Activated CD4-positive, alpha-beta T cell treated with anti-CD3 and anti-CD28 coated beads for 36 hours (primary cell): Measurements from ENCODE around the gene CNTNAP4. TPM values are rescaled to one million over a fixed set of nuclear protein-coding genes. Genes with fewer than 3 reads are reported as not detected.

ENCODE experiments used
- ATAC-seq: fragments of 200-7000 bp; cut with Tn5 transposase; one replicate; pipeline ENCODE4 v1.10.0; 2021; ENCODE audit warnings: mild to moderate bottlenecking, moderate library complexity
- CTCF ChIA-PET: fragments of 350-600 bp; sonication (Branson Sonifier 250); formaldehyde crosslinking; loops from one replicate; lab custom pipeline; 2021; ENCODE audit warnings: antibody characterized with exemption; lab: Charles Lee
- POLR2A ChIA-PET: fragments of 350-600 bp; sonication (Branson Sonifier 250); formaldehyde crosslinking; loops from one replicate; lab custom pipeline; 2021; ENCODE audit warnings: antibody characterized with exemption, inconsistent platforms; lab: Charles Lee
- DNase-seq: peaks from one replicate; pipeline ENCODE4 v3.0.0-alpha.2; 2020
- H3K27ac Mint-ChIP-seq: one replicate; pipeline ENCODE4 v1.8.0; 2021; ENCODE audit warnings: mixed read lengths
- H3K27me3 Mint-ChIP-seq: one replicate; pipeline ENCODE4 v1.8.0; 2021; ENCODE audit warnings: mixed read lengths
- H3K36me3 Mint-ChIP-seq: one replicate; pipeline ENCODE4 v1.8.0; 2021; ENCODE audit warnings: low read depth, mixed read lengths
- H3K4me1 Mint-ChIP-seq: one replicate; pipeline ENCODE4 v1.8.0; 2021; ENCODE audit warnings: mixed read lengths
- H3K4me3 Mint-ChIP-seq: one replicate; pipeline ENCODE4 v1.8.0; 2021; ENCODE audit warnings: mild to moderate bottlenecking, moderate library complexity, mixed read lengths
- H3K9me3 Mint-ChIP-seq: one replicate; pipeline ENCODE4 v1.8.0; 2021; ENCODE audit warnings: low read depth, mixed read lengths
- intact Hi-C, 2 experiments: fragments of 100-400 bp; cut with DNase I in 1 of 2; cut with micrococcal nuclease in 1 of 2; formaldehyde crosslinking; loops; one replicate each; pipeline versions ENCODE4 v1.14.2 to v1.15.1; 2022 to 2024; cut with DNase I, micrococcal nuclease
- total RNA-seq, 2 experiments: library from RNA; stranded (reverse); gene quantifications; one replicate each; pipeline ENCODE4 v1.2.3, GENCODE V29; 2021

The CNTNAP4 gene
- total RNA-seq, 2 experiments from 2014 or later, result not detected

DNA sequence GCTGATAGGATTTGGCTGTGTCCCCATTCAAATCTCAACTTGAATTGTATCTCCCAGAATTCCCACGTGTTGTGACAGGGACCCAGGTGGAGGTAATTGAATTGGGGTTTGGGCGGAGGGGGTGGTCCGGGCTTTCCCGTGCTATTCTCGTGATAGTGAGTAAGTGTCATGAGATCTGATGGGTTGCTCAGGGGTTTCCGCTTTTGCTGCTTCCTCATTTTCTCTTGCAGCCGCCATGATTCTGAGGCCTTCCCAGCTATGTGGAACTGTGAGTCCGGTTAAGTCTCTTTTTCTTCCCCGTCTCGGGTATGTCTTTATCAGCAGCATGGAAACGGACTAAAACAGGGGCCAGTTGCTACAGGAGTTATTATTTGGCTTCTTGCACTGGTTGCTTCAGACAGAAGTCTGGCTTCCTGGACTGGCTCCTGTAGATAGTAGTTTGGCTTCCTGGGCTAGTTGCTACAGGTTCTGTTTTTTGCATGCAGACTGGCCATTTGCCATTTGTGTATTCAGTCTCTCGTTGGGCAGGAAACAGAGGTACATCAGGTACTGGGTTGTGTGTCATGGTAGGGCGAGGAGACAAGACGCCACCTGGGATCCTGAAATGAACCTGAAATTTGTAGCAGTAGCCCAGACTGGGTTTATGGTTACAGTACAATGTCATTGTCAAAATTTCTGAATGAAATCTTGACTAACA lies 32.6 kb downstream of the CNTNAP4 start:
- DNase-seq (no peak), ATAC-seq (no peak)
- Mint-ChIP-seq H3K27ac (no peak overlapping the region), H3K9me3 (peaks cover 3% of the 10 kb centered on the region), H3K4me3 (no peak overlapping the region), H3K27me3 (no peaks in the 10 kb centered on the region), H3K36me3 (no peaks in the 10 kb centered on the region), H3K4me1 (no peaks in the 10 kb centered on the region)
- CTCF ChIA-PET, result no interaction called here
- POLR2A ChIA-PET, result no interaction called here
- intact Hi-C loops, result no loop called here

DNA sequence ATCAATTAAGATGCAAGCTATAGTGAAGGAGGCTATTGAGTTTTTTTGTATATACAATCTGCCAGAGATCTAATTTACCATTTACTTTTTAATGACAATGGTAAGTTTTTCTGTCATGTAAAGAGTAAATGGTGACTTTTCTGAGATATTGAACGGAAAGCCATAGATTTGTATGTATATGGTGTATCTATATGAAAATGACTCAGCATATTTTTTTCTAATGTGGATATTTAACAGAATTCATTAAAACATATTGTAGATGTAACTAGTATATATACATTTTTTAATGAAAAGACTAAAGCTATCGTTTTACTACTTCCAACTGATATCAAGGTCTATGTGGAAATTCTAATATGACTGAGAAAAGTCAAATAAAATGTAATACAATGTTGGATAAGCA lies 34.1 kb downstream of the CNTNAP4 start:
- H3K4me3 Mint-ChIP-seq, result no peak overlapping the region
- H3K27ac Mint-ChIP-seq, result no peak overlapping the region
- ATAC-seq (no peak), DNase-seq (no peak)
- H3K4me1 Mint-ChIP-seq, result no peaks in the 10 kb centered on the region
- H3K9me3 Mint-ChIP-seq, result peaks cover 4% of the 10 kb centered on the region
- H3K27me3 Mint-ChIP-seq, result no peaks in the 10 kb centered on the region
- no peaks in the 10 kb centered on the region for H3K36me3 Mint-ChIP-seq
- ChIA-PET POLR2A (no interaction called here), CTCF (no interaction called here)
- intact Hi-C loops, result no loop called here

DNA sequence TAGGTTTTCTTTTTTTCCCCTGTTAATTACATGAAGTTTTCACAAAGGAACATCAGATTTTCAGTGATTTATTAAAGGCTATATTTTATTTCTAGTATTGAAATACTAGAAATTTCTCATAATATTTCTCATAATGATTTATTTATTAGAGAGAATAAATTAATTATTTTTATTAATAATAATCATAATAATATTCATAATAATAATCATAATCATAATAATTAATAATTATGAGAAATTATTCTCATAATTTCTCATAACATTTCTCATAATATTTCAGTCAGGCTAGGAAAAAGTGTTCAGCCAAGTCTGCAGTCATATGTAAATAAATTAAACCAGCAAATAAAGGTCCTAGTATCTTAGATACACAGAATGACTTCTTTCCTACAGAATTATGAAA lies 41.4 kb downstream of the CNTNAP4 start:
- Mint-ChIP-seq H3K27ac (no peak overlapping the region), H3K4me3 (no peak overlapping the region), H3K27me3 (no peaks in the 10 kb centered on the region), H3K9me3 (peaks cover 2% of the 10 kb centered on the region), H3K4me1 (no peaks in the 10 kb centered on the region), H3K36me3 (no peaks in the 10 kb centered on the region)
- intact Hi-C loops, result no loop called here
- ATAC-seq, result no peak
- no peak for DNase-seq
- POLR2A ChIA-PET, result no interaction called here
- CTCF ChIA-PET, result no interaction called here

DNA sequence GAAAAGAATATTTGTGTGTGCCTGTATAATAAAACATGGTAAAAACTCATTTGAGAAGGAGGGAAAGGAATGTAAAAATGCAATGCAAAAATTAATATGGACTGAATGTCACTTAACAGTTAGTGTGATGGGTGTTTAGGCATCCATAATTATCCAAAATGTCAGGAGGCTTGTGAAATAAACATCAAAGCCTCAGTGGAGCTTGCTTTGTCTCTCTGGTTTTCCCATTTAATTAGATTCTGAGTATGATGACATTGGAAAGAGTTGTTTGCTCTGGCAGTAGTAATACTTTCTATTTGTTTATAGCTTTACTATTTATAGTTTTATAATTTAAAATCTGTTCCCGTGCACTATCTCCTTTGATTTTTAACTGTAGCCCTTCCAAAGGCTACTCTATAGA lies 51.9 kb downstream of the CNTNAP4 start:
- Mint-ChIP-seq H3K4me1 (no peaks in the 10 kb centered on the region), H3K27me3 (no peaks in the 10 kb centered on the region), H3K9me3 (peaks cover 7% of the 10 kb centered on the region), H3K4me3 (no peak overlapping the region), H3K27ac (no peak overlapping the region), H3K36me3 (no peaks in the 10 kb centered on the region)
- CTCF ChIA-PET, result no interaction called here
- no peak for ATAC-seq
- intact Hi-C loops, result no loop called here
- DNase-seq, result no peak
- POLR2A ChIA-PET, result no interaction called here

DNA sequence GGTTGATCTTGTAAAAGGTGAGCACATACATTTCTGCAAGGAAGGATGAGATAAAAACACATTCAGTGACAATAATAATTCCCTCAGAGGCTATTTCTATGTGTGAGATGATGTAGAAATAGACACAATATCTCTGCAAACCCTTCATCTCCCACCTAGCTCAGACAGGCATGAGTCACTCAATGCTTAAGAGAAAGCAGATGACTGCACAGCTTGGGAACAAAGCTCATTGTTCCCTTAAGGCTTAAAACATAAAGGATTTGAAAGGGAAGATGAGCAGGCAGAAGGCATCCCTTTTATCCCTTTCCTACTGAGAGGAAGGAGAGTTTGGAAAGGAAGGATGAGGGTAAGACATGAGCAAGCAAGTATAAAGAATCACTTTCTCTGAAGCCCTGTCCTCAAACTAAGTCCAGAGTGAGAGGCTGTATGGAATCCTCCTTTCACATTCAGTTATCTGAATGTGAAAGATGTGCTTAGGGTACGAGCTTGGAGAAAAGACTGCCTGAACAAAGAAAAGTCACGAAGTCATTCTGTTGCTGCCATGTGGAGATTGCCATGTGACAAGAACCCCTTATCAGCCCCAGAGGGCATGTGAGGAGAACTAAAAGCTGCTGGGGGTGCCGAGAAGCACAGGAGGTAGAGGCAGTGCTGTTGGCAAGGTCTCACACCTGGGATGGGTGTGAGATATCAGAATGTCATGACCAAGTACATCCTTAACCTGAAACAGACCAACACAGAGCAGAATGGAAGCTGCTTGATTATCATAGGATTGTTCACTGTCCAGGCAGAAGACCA lies 58.2 kb downstream of the CNTNAP4 start:
- Mint-ChIP-seq H3K4me3 (no peak overlapping the region), H3K27ac (no peak overlapping the region), H3K36me3 (no peaks in the 10 kb centered on the region), H3K4me1 (no peaks in the 10 kb centered on the region), H3K27me3 (no peaks in the 10 kb centered on the region), H3K9me3 (peaks cover 15% of the 10 kb centered on the region)
- intact Hi-C loops, result no loop called here
- ATAC-seq (no peak), DNase-seq (no peak)
- ChIA-PET POLR2A (no interaction called here), CTCF (no interaction called here)

DNA sequence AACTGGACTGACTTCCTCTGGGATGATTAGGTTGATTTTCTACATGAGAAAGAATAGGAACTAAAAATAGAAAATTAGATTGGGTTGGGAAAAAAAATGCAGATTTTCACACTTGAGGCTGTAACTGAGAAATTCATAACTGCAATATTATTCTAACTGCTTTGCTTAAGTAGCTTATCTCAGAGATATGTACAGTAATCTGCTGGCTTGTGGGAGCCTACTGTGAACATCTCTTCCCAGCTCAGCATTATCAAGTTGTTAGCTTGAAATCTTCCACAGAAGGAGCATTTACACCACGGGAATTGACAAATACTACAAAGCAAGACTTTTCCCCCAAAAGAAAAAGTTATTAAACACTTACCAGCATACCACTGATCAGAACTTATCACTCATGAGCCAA lies 58.9 kb downstream of the CNTNAP4 start:
- Mint-ChIP-seq H3K36me3 (no peaks in the 10 kb centered on the region), H3K27me3 (no peaks in the 10 kb centered on the region), H3K4me1 (no peaks in the 10 kb centered on the region), H3K9me3 (peaks cover 15% of the 10 kb centered on the region), H3K27ac (no peak overlapping the region), H3K4me3 (no peak overlapping the region)
- intact Hi-C loops, result no loop called here
- POLR2A ChIA-PET, result no interaction called here
- ATAC-seq (no peak), DNase-seq (no peak)
- CTCF ChIA-PET, result no interaction called here

DNA sequence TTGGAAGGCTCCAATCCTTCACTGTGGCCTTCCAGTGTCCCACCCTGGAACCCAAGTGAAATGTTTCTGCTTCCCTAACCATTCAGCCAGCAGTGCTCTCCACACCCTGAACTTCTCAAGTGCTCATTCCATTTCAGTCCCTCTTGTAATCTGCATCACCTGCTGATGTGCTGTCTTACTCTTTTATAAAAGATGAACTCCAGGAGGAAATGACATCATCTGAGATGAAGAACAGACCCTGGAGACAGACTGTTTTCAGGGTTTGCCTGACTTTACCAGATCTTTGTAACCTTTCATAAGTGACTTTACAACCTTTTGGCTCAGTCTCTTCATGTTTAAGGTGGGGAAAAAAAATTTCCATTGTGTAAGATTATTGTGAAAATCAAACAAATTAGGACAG lies 61.3 kb downstream of the CNTNAP4 start:
- H3K9me3 Mint-ChIP-seq, result peaks cover 14% of the 10 kb centered on the region

DNA sequence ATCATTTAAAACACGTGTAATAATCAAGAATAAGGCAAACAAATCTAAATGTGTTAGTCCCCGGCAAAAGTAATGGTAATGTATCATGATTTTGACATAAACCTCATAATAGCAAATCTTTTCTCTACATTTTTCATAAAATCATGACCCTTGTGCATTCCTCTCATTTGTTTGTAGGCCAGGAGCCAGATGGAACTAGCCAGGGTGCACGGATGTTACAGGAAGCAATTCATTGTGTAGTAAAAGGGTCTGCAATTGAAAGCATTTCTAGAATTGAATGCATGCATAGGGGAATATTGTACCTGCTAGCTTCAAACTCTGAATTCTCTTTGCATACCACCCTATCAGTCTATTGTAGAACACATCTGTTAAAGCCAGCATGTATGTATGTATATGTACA lies 66.6 kb downstream of the CNTNAP4 start:
- DNase-seq, result no peak
- Mint-ChIP-seq H3K4me1 (no peaks in the 10 kb centered on the region), H3K27me3 (no peaks in the 10 kb centered on the region), H3K4me3 (no peak overlapping the region), H3K36me3 (no peaks in the 10 kb centered on the region), H3K9me3 (peaks cover 8% of the 10 kb centered on the region), H3K27ac (no peak overlapping the region)
- no peak for ATAC-seq
- CTCF ChIA-PET, result no interaction called here
- intact Hi-C loops, result no loop called here
- POLR2A ChIA-PET, result no interaction called here

More for the DNA sequence above, 61.3 kb downstream of the CNTNAP4 start:
- Mint-ChIP-seq H3K4me1 (no peaks in the 10 kb centered on the region), H3K36me3 (no peaks in the 10 kb centered on the region), H3K27me3 (no peaks in the 10 kb centered on the region), H3K4me3 (no peak overlapping the region), H3K27ac (no peak overlapping the region)
- DNase-seq, result no peak
- ChIA-PET POLR2A (no interaction called here), CTCF (no interaction called here)
- no peak for ATAC-seq
- intact Hi-C loops, result no loop called here

DNA sequence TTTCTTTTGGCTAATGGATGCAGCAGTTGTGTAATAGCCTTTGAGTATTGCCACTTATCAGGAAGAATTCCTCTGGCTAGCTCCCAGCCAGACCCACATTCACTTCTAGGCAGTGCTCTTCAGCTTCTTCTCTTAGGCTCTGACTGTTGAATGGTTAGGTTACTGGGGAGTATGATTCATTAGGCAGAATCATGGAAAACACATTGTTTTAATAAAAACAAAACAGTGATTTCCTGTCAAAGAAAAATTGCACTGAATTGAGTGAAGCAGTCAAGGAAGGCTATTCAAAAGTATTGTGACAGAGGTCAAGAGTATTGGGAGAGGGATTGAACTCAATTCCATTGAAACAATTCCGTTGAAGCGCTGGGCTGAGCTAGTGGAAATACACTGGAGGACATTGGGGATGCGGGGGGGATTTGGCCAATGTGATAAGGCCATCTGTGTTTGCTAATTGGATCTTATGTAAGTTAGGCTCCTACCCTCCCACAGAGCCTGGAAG lies 68.0 kb downstream of the CNTNAP4 start:
- DNase-seq (no peak), ATAC-seq (no peak)
- Mint-ChIP-seq H3K36me3 (no peaks in the 10 kb centered on the region), H3K27me3 (no peaks in the 10 kb centered on the region), H3K4me1 (no peaks in the 10 kb centered on the region), H3K9me3 (peaks cover 5% of the 10 kb centered on the region), H3K27ac (no peak overlapping the region), H3K4me3 (no peak overlapping the region)
- intact Hi-C loops, result no loop called here
- CTCF ChIA-PET, result no interaction called here
- POLR2A ChIA-PET, result no interaction called here

DNA sequence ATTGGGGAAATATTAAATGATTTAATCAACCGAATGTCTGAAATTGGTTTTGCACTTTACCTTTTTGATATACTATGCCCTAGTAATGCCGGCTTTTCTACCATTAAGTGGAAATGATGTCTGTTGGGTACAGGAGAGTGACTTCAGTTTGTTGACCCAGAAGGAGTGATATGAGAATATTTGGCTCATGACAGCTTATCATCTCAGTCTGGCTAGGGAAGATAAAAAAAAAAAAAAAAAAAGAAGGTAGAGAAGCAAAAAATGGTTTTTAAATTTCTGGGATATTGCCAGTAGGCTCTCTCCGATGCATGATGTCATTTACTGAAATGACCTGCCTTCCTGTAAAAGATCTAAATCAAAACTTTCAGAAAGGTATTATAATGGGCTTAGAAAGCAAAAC lies 69.0 kb downstream of the CNTNAP4 start:
- no peak for ATAC-seq
- H3K27me3 Mint-ChIP-seq, result no peaks in the 10 kb centered on the region

DNA sequence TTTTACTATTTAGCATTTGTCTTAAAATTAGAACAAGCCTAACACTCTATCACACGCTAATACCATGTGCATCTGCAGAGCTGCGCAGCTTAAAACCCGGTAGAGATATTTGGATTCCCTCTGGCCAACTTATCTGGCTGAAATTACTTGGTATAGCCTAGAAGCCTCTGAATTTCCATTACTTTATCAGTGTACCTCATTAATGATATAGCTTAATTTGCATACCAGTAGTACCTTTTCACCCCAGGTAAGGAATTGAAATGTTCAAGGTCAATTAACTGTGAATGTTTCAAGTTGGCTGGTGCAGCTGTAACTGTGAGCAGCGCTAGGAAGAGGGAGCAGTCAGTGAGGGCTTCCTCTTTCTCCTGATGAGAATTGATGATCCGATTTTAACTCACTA lies 74.2 kb downstream of the CNTNAP4 start:
- H3K27me3 Mint-ChIP-seq, result no peaks in the 10 kb centered on the region
- ChIA-PET POLR2A (no interaction called here), CTCF (interaction anchor here (0.6 kb wide), 1 partner anchor 818 kb away, joined by 3 read pairs; no protein-coding TSS in a partner anchor)
- ATAC-seq, result no peak
- H3K36me3 Mint-ChIP-seq, result no peaks in the 10 kb centered on the region
- H3K4me3 Mint-ChIP-seq, result no peak overlapping the region
- H3K27ac Mint-ChIP-seq, result no peak overlapping the region
- H3K9me3 Mint-ChIP-seq, result no peaks in the 10 kb centered on the region
- intact Hi-C loops, result no loop called here
- H3K4me1 Mint-ChIP-seq, result no peaks in the 10 kb centered on the region
- no peak for DNase-seq

More for the DNA sequence above, 69.0 kb downstream of the CNTNAP4 start:
- no peaks in the 10 kb centered on the region for H3K36me3 Mint-ChIP-seq
- H3K27ac Mint-ChIP-seq, result no peak overlapping the region
- intact Hi-C loops, result no loop called here
- ChIA-PET CTCF (no interaction called here), POLR2A (no interaction called here)
- no peak overlapping the region for H3K4me3 Mint-ChIP-seq
- DNase-seq, result no peak
- peaks cover 5% of the 10 kb centered on the region for H3K9me3 Mint-ChIP-seq
- no peaks in the 10 kb centered on the region for H3K4me1 Mint-ChIP-seq

DNA sequence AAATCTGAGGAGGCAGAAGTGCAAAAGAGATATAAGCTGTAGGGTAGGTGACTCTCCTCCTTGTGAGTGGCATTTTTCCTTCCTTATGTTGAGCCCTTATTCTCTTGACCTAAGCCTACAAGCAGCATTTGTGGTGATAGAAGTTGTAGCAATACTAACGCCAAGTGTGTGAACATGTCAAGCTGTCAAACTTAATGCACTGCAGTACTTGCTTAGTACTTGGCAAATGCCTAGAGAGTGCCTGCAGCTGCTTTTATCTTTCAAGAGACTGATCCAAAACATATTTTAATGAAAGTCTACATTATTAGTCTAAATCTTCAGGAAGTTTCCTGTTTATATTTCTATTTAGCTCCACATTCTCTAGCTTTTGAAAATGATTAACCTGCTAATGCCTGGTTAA lies 83.2 kb downstream of the CNTNAP4 start:
- ChIA-PET CTCF (no interaction called here), POLR2A (no interaction called here)
- H3K4me3 Mint-ChIP-seq, result no peak overlapping the region
- H3K36me3 Mint-ChIP-seq, result no peaks in the 10 kb centered on the region
- no peak overlapping the region for H3K27ac Mint-ChIP-seq
- ATAC-seq (no peak), DNase-seq (no peak)
- H3K27me3 Mint-ChIP-seq, result no peaks in the 10 kb centered on the region
- H3K9me3 Mint-ChIP-seq, result peaks cover 3% of the 10 kb centered on the region
- H3K4me1 Mint-ChIP-seq, result no peaks in the 10 kb centered on the region
- intact Hi-C loops, result no loop called here
